ENCODE results near the gene CUBN. TPM values are rescaled to one million over a fixed set of nuclear protein-coding genes. Genes with fewer than 3 reads are reported as not detected.

Gene CUBN
- total and polyA plus RNA-seq, 10 of the 15 experiments (the other 5 are each of a cell fraction or from before 2014, with no cell fraction given), result under 0.01 to 0.14 (median 0.02) TPM; not detected in 6

- no peak overlapping the region for H2AFZ ChIP-seq (ENCODE audit: control insufficient read depth, low read depth, low read length)
- H3K4me2 ChIP-seq (ENCODE audit: control insufficient read depth, insufficient read depth), result no peak overlapping the region
- ChIA-PET CTCF (interaction anchor here (1.3 to 2.5 kb wide), 6 partner anchors 72 to 926 kb away, joined by 3 to 15 read pairs (median 6); no protein-coding TSS in a partner anchor), POLR2A (no interaction called here), SMC1A (ENCODE audit: uncharacterized antibody, unreplicated experiment) (interaction anchor here (1.0 to 1.8 kb wide), 4 partner anchors 15 to 601 kb away, joined by 3 to 6 read pairs (median 4); no protein-coding TSS in a partner anchor), RAD21 (ENCODE audit: unreplicated experiment) (no interaction called here)
- H3K27me3 ChIP-seq (replicated peaks in 1 of 2; ENCODE audit: control insufficient read depth in 2 of 2, insufficient read depth in 2 of 2, low read length in 1 of 2), result no peaks in the 10 kb centered on the region
- in situ Hi-C loops (cut with MboI) (loop anchor here (25.0 kb wide), 1 partner anchor 909 kb away; no protein-coding TSS in a partner anchor), intact Hi-C loops (cut with micrococcal nuclease; ENCODE audit: unreplicated experiment) (loop anchor here (1.0 kb wide), 1 partner anchor 429 kb away; no protein-coding TSS in a partner anchor)
- no peaks in the 10 kb centered on the region for H4K20me1 ChIP-seq (ENCODE audit: control insufficient read depth, insufficient read depth)
- H3K4me3 ChIP-seq, result no peak overlapping the region
- H3K36me3 ChIP-seq (ENCODE audit: control insufficient read depth in 2 of 2, insufficient read depth in 2 of 2, low read length in 1 of 2), result no peaks in the 10 kb centered on the region
- BruUV-seq (replicated peaks), result no TSS peak
- DNase-seq (ENCODE audit: low read depth, low spot score) (no peak), ATAC-seq (no peak), FAIRE-seq (no peak)
- H3K4me1 ChIP-seq (ENCODE audit: control insufficient read depth, insufficient read depth, low read length), result no peaks in the 10 kb centered on the region
- no peak overlapping the region for H3K9ac ChIP-seq (ENCODE audit: control insufficient read depth, insufficient read depth, low read length)
- H3K27ac ChIP-seq (ENCODE audit: control insufficient read depth, insufficient read depth), result no peak overlapping the region
- TF ChIP-seq JUND (IDR thresholded peaks at IDR 0.05; ENCODE audit: low read depth, low read length), result no peak
- TF ChIP-seq USF2 (IDR thresholded peaks at IDR 0.05; ENCODE audit: borderline replicate concordance, low read depth, low read length), result no peak
- TF ChIP-seq ZBTB40 (IDR thresholded peaks at IDR 0.05; ENCODE audit: borderline replicate concordance), result no peak
- no peak for TF ChIP-seq NR2C1 (IDR thresholded peaks at IDR 0.05)
- no peak for TF ChIP-seq ZBTB11 (CRISPR knock-in tag; IDR thresholded peaks at IDR 0.05)
- TF ChIP-seq IRF4 (IDR thresholded peaks at IDR 0.05; ENCODE audit: low read depth, low read length), result no peak
- TF ChIP-seq ZBED1 (IDR thresholded peaks at IDR 0.05; ENCODE audit: borderline replicate concordance), result no peak
- no peak for TF ChIP-seq CHD1 (IDR thresholded peaks at IDR 0.05; ENCODE audit: low read depth, low read length)
- no peaks in the 10 kb centered on the region for H3K79me2 ChIP-seq (ENCODE audit: control insufficient read depth, insufficient read depth, low read length)
- no peaks in the 10 kb centered on the region for H3K9me3 ChIP-seq (replicated peaks; ENCODE audit: control insufficient read depth, insufficient read depth, low read length)
- 65% methylated on average over 9 of the region's 9 CpGs for WGBS (ENCODE audit: insufficient coverage, insufficient replicate concordance, low lambda C conversion rate, missing lambda C conversion rate)
Observed at GRCh38 chr10:16828701-16829175, 300.9 kb downstream of the CUBN start.

Data from GM12878 (cell line).